GM19193 (cell line): ENCODE data around the gene DMP1.

Experiments
- POLR2A ChIP-seq: IDR thresholded peaks from 4 replicates; pipeline ENCODE4 v1.6.1; 2011; ENCODE audit not compliant: insufficient read depth, insufficient read length; ENCODE audit errors: extremely low read depth

Gene DMP1

DNA sequence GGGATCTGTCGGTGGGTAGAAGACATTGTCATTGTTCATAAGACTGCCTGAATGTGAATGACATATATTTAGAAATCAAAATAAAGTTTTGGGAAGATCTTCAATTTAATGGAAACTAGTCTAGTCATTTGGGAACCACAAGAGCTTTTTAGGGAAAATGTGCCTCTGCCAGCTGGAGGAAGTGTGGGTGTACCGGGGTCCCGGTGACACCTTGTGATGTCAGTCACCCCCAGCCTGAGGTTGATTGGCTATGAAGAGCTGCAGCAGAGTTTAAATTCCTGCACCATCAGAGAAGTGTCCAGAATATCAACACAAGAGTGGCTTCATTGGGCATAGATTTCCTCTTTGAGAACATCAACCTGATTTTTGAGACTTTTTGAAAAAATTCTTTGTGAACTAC, at the start of gene DMP1:
DMP1 (plus strand) TSS at position 301 of the 400 bp plus-strand sequence. CDS start 6,213 bp downstream, outside the sequence.
- TF ChIP-seq POLR2A: no peak

DNA sequence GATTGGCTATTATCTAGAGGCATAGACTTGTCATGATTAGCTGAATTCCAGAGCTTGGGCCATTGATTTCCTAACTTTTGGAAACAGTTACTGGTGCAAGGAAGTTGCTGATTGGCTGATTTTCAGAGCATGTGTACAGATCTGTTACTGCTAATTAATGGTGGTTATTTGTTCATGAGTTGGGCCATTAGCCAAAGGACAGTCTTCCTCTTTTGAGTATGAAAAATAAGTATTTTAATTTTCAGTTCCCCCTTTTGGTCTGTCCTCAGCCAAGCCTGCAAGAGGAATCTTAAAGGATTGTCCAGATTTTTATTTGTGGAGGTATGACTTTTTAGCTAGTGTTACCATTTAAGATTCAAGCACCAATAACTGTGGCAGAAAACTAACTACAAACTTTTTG, 48.7 kb upstream of the DMP1 start:
- TF ChIP-seq POLR2A: no peak

GRCh38 chr4:87608229-87608628, 41.9 kb upstream of the DMP1 start, which contains the start of gene DSPP:
Gene DSPP, plus strand, starts transcription at chr4:87608529. Its CDS starts 2,380 bp downstream, at chr4:87610909.
- TF ChIP-seq POLR2A: no peak

- no peak for TF ChIP-seq POLR2A
These were observed 35.7 kb upstream of the DMP1 start for GRCh38 chr4:87614292-87614890.

DNA sequence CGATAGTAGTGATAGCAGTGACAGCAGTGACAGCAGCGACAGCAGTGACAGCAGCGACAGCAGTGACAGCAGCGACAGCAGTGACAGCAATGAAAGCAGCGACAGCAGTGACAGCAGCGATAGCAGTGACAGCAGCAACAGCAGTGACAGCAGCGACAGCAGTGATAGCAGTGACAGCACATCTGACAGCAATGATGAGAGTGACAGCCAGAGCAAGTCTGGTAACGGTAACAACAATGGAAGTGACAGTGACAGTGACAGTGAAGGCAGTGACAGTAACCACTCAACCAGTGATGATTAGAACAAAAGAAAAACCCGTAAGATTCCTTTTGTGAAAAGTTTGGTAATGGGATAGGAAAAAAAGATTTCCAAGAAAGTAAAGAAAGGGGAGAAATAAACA, 33.8 kb upstream of the DMP1 start:
- no peak for TF ChIP-seq POLR2A

DNA sequence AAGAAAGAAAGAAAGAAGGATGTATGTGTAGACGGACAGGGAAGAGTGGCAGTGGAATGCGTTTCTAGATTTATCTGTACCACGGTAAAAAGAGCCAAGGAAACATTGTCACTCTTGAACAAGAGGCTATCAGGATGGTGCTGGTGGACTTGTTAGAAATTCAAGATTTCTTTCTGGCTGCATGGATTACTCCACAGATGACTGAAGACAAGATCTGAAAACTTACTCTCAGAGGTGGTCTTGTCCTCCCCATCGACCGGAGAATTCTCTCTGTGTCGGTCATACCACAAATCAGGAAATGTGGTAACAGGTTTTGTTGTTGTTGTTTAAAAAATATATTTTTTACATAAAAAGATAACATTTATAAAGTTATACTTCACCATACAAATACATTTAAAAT, 30.0 kb upstream of the DMP1 start:
- no peak for TF ChIP-seq POLR2A

GRCh38 chr4:87620491-87620890, 29.6 kb upstream of the DMP1 start:
- no peak for TF ChIP-seq POLR2A

GRCh38 chr4:87622303-87622702, 27.8 kb upstream of the DMP1 start:
- TF ChIP-seq POLR2A: no peak

DNA sequence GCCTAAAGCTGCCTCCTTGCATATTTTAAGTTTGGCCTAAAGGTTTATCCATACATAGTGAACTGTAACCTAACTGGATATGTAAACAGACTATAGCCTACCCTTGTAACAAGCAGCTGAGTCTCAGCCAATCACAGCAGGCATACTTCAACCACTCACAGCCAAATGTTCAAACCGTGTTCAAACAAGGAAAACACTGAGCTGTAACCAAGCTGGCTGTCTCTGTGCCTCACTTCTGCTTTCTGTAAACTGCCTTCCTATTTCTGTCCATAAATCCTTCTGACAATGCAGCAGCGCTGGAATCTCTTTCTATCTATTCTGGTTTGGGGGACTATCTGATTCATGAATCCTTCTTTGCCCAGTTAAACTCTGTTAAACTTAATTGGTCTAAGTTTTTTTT, 25.4 kb upstream of the DMP1 start:
- TF ChIP-seq POLR2A: no peak

DNA sequence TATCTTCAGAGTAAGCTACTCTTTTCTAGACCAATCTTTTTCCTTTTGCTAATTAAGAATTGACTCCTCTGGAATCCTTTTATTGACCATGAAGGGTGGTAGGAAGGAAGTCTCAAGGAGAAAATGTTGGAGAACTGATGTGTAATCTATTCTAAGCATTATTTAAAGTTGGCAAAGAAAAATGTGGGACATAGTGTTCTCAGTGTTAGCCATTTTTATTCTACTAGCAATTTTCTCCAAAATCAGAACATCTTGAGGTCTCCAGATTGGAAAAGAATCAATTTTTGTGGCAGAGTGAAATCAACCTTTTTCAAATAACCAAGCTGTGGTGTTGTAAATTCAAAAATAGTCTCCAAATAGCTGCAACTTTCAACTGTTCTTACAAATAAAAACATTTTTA, 18.4 kb upstream of the DMP1 start:
- no peak for TF ChIP-seq POLR2A

DNA sequence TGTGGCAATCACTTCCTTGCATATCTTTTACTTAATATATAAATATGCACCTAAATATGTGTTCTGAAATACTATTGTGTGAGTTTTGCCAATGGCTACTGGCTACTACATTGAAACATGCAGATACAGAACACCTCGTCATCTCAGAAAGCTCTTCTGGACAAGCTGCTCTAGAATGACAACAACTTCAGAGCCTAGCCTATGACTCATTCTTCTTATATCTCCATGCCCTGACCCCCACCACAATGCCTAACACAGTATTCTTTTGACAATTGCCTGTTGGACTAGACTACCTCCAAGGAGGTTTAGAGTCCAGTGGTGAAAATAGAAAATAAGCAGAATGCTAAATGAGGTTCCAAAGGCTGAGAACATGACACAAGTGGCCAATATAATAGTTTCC, 17.6 kb upstream of the DMP1 start:
- TF ChIP-seq POLR2A: no peak

DNA sequence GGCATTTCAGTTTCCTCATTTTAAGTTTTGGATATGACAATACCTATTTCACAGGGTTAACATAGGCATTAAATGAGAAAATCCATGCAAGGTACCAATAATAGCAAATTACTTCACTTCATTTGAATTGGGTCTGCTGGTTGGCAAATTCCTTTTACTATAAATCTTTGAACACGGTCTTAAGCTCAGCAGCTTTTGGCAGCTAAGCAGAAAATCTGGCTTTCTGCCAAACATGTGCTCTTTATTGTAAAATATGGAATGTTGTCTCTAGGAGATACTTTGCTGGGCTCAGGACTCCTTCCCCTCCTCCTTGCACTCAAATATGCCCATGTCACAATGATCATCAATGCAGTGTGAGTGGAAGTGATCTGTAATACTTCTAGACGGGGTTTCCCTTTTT, 16.8 kb upstream of the DMP1 start:
- no peak for TF ChIP-seq POLR2A

GRCh38 chr4:87644286-87644685, 5.8 kb upstream of the DMP1 start:
- no peak for TF ChIP-seq POLR2A

DNA sequence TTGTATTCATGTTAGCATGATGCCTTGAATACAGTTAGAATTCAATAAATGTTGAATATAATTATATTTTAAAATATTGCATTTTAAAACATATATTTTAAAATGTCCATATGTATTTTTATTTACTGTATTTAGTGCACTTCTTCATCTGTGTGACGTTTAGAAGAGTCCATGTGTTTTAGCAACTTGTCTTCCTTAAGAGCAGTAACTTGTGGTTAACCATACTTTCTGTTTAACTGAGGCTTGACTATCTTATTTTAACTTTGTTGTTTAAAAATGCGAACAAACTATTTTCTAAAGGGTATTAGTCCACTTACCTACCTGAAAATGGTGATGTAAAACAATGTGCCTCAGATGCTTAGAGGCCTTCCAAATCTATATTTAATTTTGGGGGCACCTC, 858 bp downstream of the DMP1 start:
- TF ChIP-seq POLR2A: no peak

GRCh38 chr4:87651941-87652340, 1.9 kb downstream of the DMP1 start:
- TF ChIP-seq POLR2A: no peak

GRCh38 chr4:87654487-87655044, 4.5 kb downstream of the DMP1 start:
- TF ChIP-seq POLR2A: no peak

DNA sequence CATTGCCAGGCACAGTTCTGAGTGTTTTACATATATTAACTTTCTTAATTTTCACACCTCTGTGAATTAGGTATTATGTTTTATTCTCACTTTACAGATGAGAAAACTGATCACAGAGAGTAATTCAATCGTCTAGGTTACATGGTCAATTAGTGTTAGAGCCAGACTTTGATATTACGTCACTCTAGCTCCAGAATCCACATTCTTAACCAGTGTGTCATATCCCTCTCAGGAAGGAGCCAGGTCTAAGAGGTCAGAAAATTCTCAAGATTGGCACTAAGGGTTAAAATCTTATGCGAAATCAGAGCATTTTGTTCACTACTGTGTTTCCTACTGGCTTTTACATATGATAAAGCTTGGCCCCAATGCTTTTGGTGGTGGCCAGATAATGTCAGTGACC, 7.4 kb downstream of the DMP1 start:
- TF ChIP-seq POLR2A: no peak
